HG02610 (cell line): ENCODE data around the gene THOC3.
"Not testable (repeated sequence)": the region's sequence is repeated elsewhere in the genome, so short reads cannot be mapped to it uniquely, and the experiment has no call there.

Experiments used
- ATAC-seq: cut with Tn5 transposase; IDR thresholded peaks from one replicate; pipeline ENCODE4 v1.9.1; 2021; ENCODE audit warnings: mild to moderate bottlenecking, moderate library complexity; ENCODE audit not compliant: unreplicated experiment

THOC3 gene

DNA sequence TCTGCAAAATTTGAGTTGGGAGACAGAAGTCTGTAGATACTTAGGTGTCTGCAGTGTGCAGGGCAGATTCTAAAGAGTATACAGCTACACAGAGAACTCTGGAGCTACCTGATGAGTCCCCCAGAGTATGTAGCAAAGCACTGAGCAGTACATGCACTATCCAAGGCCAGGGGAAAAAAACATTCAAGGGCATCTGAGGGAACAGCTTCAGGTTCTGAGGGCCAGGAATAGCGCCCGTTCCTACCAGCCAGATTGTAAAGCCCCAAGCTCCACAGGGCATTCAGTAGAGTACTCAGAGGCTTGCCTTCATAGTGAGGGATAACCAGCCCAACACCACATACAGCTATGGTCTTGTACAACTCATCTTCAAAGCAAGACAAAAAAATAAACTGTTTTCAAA lies 27.5 kb downstream of the THOC3 start:
- ATAC-seq = not testable (repeated sequence)

DNA sequence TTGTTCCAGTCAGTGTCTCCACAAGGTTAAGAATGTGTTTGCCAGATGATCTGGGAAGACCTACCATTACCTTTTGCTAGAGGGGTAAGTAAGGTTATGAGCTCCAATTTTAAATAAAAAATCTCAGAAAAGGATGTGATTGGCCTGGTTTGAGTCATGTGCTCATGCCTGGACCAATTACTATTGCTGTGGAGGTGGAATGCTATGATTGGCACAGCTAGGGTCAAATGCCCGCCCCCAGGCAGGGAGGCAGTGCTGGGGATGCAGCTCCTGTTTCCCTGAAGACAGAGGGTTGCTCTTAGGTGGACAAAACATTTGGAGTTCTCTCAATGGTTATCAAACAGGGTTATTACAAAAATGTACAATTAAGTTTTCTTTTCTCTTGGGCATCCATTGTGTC lies 29.6 kb downstream of the THOC3 start:
- ATAC-seq = not testable (repeated sequence)

DNA sequence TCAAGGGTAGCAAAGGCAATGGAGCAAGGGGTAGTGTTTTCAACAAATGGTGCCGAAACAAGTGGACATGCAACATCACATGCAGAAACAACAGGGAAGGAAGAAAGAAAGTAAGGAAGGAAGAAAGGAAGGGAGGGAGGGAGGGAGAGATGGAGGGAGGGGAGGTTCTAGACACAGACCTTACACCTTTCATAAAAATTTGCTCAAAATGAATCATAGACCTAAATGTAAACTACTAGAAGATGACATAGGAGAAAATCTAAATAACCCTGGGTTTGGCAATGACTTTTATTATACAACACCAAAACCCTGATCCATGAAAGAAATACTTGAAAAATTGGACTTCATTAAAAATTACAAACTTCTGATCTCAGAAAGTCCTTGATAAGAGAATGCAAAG lies 39.4 kb downstream of the THOC3 start:
- ATAC-seq = not testable (repeated sequence)

DNA sequence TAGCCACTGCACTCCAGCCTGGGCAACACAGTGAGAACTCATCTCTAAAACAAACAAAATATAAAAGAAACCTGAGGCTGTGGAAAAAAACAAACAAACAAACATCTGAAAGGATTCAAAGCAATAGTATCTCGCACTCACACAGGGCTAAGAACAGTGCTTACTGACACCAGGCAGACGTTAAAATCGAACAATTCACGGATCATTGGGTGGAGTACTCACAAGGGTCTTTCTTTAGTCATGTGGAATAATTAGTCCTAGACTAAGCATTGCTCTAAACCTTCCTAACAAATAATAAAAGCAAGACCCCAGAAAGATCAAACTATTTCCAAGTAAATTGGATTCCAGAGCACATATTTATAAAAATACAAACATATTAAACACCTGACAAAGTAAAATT lies 43.0 kb downstream of the THOC3 start:
- not testable (repeated sequence) for ATAC-seq

DNA sequence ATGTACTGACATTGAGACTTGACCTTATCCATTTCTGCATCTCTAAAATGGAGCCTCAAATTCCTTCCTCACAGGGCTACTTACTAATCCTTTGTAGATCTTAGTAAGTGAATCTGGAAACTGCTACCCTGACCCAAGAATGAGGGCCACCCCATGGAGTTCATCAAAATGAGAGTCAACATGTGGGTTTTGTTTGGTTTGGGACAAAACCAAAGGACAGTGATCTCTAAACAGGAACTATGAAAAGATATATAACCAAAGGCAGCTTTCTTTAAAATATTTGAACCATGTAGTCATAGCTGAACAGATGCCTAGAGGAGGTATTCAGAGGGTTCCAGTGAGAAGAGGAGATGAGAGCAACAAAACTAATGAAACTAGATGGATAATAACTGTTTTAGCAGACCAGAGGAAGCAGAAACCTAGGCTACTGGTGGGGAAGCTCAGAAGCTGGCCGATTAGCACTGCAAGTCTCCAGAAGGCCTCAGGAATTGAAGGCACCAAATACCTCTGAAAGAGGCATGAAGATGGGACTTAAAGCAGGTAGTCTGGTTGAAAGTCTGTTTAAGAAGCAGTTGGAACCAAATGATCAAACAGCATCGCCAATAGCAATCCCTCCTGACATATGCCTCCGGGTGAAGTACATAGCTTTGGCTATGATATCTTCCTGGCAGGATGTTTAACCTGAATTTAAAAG lies 45.8 kb downstream of the THOC3 start:
- ATAC-seq = peak; percentile 52

DNA sequence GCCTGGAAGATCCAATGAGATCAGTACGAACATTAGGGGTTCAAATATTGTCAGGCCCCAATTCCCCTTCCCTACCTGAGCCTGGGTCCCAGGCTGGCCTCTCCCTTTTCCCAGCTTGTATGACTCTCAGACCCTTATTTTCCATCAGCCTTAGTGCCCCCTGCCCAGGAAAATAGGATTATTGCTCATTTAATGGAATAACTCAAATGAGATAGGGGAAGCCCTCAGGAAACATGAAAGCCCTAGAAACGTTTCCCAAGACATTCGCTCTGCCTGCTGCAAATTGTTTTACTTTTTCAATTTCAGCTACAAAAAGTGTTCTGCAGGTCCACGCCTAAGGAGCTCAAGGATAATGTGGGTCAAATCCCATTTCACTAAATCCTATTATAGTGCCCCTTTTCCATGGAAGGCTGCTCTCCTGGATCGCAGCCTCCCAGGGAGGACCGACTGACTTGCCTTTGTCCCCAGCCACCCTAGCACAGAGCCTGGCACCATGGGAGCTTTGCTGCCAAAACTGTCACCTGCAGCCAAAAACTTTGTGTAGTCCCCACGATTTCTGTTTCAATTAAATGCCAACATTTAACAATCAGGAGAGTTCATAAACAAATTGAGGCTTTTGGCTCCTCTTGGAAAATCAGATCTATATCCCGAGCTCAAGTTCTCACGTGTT lies 46.9 kb downstream of the THOC3 start:
- no peak for ATAC-seq

DNA sequence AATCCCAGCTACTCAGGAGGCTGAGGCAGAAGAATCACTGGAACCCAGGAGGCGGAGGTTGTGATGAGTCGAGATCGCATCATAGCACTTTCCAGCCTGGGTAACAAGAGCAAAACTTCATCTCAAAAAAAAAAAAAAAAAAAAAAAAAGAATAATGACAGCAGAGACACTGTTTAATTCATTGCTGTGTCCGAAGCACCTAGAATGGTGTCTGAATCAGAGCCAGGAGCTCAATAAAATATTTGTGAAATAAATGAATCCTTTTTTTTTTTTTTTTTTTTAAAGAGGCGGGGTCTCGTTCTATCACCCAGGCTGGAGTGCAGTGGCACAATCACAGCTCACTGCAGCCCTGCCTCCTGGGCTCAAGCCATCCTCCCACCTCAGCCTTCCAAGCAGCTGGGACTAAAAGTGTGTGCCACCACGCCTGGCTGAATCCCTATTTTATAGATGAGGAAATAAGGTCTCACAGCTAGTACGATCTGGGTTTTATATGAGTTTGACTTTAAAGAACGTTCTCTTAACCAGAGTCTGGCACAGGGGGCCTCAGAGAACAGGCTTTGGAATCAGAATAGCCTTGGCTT lies 47.8 kb downstream of the THOC3 start:
- ATAC-seq = no peak

DNA sequence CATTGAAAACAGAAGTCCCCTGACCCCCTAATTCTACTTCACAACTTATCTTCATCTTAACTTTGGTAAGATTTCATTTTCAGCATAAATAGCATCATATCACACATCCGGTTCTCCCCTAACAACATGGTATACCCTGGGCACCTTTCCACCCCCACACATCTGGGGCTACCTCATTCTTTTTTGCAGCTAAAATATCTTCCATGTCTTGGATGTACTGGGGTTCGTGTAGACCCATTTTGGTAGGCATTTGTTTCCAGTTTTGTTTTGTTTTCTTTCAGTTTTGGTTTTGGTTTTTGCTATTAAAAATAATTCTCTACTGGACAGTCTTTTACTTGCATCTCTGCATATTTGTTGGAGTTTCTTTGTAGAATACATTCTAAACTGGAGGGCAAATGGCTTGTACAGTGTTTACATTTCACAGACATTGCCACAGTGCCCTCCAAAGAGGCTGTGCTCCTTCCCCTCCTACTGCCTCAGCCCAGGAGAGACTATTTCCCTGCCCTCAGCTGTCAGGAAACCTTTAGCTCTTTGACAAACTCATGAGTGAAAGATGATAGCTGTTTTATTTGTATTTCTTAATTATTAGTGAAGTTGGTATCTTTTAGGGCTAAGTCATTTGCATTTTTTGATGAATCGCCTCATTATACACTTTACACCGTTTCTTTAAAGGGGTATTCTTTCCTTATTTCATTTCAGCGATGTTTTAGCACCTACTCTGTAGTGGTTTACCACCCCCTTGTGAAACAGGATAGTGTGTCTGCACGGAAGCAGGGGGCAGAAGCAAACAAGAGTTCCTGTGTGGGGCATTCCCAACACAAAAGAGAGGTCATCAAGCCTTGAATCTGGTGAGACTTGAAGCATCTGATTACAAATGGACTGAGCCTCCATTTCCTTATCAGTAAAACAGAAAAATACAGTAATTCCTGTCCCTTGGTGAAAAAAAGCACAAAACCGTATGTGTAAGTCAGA lies 52.8 kb downstream of the THOC3 start:
- ATAC-seq = peak; percentile 64

DNA sequence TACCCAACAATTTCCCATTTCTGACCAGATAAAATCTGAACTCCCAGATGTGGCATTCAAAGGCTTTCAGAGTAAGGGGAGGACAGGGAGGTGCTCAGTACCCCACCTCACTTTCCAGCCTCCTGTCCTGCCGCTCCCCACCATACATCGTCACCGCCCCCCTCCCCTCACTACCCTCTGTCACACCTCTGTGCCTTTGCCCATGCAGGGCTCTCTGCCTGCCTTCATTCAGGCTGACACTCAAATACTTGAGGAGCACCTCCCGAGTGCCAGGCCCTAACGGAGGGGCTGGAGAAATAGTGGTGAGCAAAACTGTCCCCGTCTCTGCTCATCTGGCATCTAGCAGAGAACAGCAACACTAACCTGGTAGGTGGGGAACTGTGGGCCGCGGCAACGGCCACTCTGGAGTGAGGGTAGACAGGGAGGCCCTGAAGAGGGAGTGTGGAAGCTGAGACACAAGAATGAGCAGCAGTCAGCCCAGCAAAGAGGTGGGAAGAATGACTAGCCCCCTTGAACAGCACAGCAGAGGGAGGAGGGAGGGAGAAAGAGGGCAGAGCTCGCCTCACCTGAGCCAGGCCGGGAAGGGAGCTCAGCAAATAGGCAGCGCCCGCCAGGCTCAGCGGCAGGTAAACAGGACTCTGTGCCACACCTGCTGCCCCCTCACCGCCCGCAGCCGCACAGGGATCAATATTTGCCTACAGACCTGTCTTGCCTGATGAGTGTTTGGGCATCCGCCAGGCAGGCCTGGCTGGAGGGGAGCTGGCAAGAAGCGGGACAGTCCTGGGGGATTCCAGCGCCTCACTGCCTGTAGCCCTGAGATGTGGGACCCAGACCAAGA lies 54.1 kb downstream of the THOC3 start:
- not testable (repeated sequence) for ATAC-seq

DNA sequence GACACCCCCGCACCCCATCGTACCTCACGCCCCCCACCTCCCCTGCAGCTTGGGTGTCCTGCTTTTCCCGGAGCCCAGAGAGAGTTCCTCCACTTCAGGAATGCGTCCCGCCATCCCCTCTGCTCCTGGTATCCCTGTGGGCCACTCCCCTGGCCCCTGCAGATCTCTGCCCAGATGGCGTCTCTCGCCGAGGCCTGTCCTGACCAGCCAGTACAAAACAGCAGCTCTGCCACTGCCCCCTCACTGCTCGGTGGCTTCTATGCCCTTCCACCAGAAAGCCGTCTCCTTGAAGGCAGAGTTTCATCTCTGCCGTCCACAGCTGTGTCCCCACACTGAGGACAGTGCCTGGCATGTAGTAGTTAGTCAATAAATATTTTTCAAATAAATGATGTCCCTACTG lies 58.0 kb downstream of the THOC3 start:
- not testable (repeated sequence) for ATAC-seq
